ENCODE results near the gene AP2A2.
"Not testable (repeated sequence)": the region's sequence is repeated elsewhere in the genome, so short reads cannot be mapped to it uniquely, and the experiment has no call there.

AP2A2 gene

GRCh38 chr11:955154-956063 is 29.7 kb downstream of the AP2A2 start:
- no peak for DNase-seq

- DNase-seq, result no peak
Observed at GRCh38 chr11:957212-957920, 31.7 kb downstream of the AP2A2 start.

- DNase-seq, result no peak
Observed at GRCh38 chr11:958101-958500, 32.4 kb downstream of the AP2A2 start.

- DNase-seq, result no peak
Observed at GRCh38 chr11:959027-959426, 33.4 kb downstream of the AP2A2 start.

GRCh38 chr11:959608-960007 is 33.9 kb downstream of the AP2A2 start:
- DNase-seq, result no peak

- DNase-seq, result not testable (repeated sequence)
Observed at GRCh38 chr11:961310-961920, 35.7 kb downstream of the AP2A2 start.

GRCh38 chr11:961921-962320 is 36.3 kb downstream of the AP2A2 start:
- DNase-seq, result no peak

- DNase-seq, result no peak
Observed at GRCh38 chr11:962688-963087, 37.0 kb downstream of the AP2A2 start.

- DNase-seq, result no peak
Observed at GRCh38 chr11:963852-964251, 38.2 kb downstream of the AP2A2 start.

- DNase-seq, result no peak
Observed at GRCh38 chr11:965206-965775, 39.6 kb downstream of the AP2A2 start.

- DNase-seq, result no peak
Observed at GRCh38 chr11:967995-968751, 42.5 kb downstream of the AP2A2 start.

- no peak for DNase-seq
Observed at GRCh38 chr11:968822-969221, 43.2 kb downstream of the AP2A2 start.

- no peak for DNase-seq
Observed at GRCh38 chr11:969651-970205, 44.1 kb downstream of the AP2A2 start.

- peak in 2 of 6 experiments; percentile 4 to 30 for DNase-seq
Observed at GRCh38 chr11:970319-970871, 44.7 kb downstream of the AP2A2 start.

GRCh38 chr11:971092-971690 is 45.5 kb downstream of the AP2A2 start:
- no peak for DNase-seq

- DNase-seq, result no peak
Observed at GRCh38 chr11:971731-972365, 46.2 kb downstream of the AP2A2 start.

GRCh38 chr11:972523-973211 is 47.0 kb downstream of the AP2A2 start:
- no peak for DNase-seq

GRCh38 chr11:973237-973636 is 47.6 kb downstream of the AP2A2 start:
- no peak for DNase-seq

- not testable (repeated sequence) for DNase-seq
Observed at GRCh38 chr11:975376-975775, 49.7 kb downstream of the AP2A2 start.

GRCh38 chr11:975827-976226 is 50.2 kb downstream of the AP2A2 start:
- DNase-seq, result peak in 1 of 6 experiments; percentile 5
